IMR-90 (cell line): ENCODE measurements around the gene TERF2IP. TPM values are rescaled to one million over a fixed set of nuclear protein-coding genes. Genes with fewer than 3 reads are reported as not detected.

Experiments used
- ATAC-seq: fragments of 200-7000 bp; cut with Tn5 transposase; 2 replicates; pipeline ENCODE4 v1.9.1; 2020; ENCODE audit warnings: low read depth, mild to moderate bottlenecking, moderate library complexity
- BruUV-seq: library from RNA; stranded (reverse); fragments of 400-500 nt; replicated peaks from 2 replicates; lab custom pipeline; 2021; lab: Mats Ljungman, UMichigan
- CTCF ChIA-PET: fragments of 300-600 bp; formaldehyde crosslinking; extraction: SDS; loops from one replicate; lab custom pipeline; 2021; ENCODE audit warnings: antibody characterized with exemption; lab: Yijun Ruan, JAX
- POLR2A ChIA-PET: fragments of 300-600 bp; sonication (Branson Sonifier 250); formaldehyde crosslinking; loops from one replicate; lab custom pipeline; 2022; ENCODE audit warnings: antibody characterized with exemption; ENCODE audit not compliant: unreplicated experiment; lab: Charles Lee
- DNase-seq: peaks from one replicate; pipeline ENCODE4 v3.0.0; 2013
- H2AFZ ChIP-seq: replicated peaks from 2 replicates; pipeline ENCODE3; 2013; ENCODE audit warnings: low read length, mild to moderate bottlenecking; ENCODE audit not compliant: poor library complexity
- H2AK5ac ChIP-seq: 2 replicates; pipeline ENCODE4 v1.6.1; 2013; ENCODE audit warnings: low read depth, low read length, inconsistent platforms
- H2AK9ac ChIP-seq: replicated peaks from 2 replicates; pipeline ENCODE3; 2013; ENCODE audit warnings: mild to moderate bottlenecking, low read depth, low read length, moderate library complexity; ENCODE audit not compliant: poor library complexity
- H2BK120ac ChIP-seq: 2 replicates; pipeline ENCODE4 v1.6.1; 2013; ENCODE audit warnings: low read depth, low read length, inconsistent platforms
- H2BK15ac ChIP-seq: 3 replicates; pipeline ENCODE4 v1.6.1; 2013; ENCODE audit warnings: low read depth, low read length, inconsistent platforms
- H2BK20ac ChIP-seq: 2 replicates; pipeline ENCODE4 v1.6.1; 2013; ENCODE audit warnings: low read depth, mild to moderate bottlenecking, inconsistent platforms, low read length, moderate library complexity
- H2BK5ac ChIP-seq: 2 replicates; pipeline ENCODE4 v1.6.1; 2013; ENCODE audit warnings: mild to moderate bottlenecking, low read depth, low read length, inconsistent platforms; ENCODE audit not compliant: poor library complexity, severe bottlenecking
- H3K14ac ChIP-seq: replicated peaks from 2 replicates; pipeline ENCODE4 v1.6.1; 2013; ENCODE audit warnings: low read depth, low read length, inconsistent platforms
- H3K18ac ChIP-seq: 2 replicates; pipeline ENCODE4 v1.6.1; 2013; ENCODE audit warnings: low read depth, low read length, control low read depth
- H3K23ac ChIP-seq: 2 replicates; pipeline ENCODE4 v1.6.1; 2013; ENCODE audit warnings: low read depth, low read length, inconsistent platforms
- H3K27ac ChIP-seq: 2 replicates; pipeline ENCODE4 v1.5.1; 2013; ENCODE audit warnings: mild to moderate bottlenecking, control low read depth, low read length; ENCODE audit not compliant: insufficient read depth
- H3K27me3 ChIP-seq: 2 replicates; pipeline ENCODE4 v1.6.1; 2013; ENCODE audit warnings: low read length; ENCODE audit not compliant: control insufficient read depth, insufficient read depth
- H3K36me3 ChIP-seq: 2 replicates; pipeline ENCODE4 v1.6.1; 2013; ENCODE audit warnings: low read length, mixed read lengths; ENCODE audit not compliant: control insufficient read depth, insufficient read depth
- H3K4ac ChIP-seq: 2 replicates; pipeline ENCODE4 v1.6.1; 2013; ENCODE audit warnings: low read depth, low read length, inconsistent platforms
- H3K4me1 ChIP-seq: 2 replicates; pipeline ENCODE4 v1.6.1; 2013; ENCODE audit warnings: low read length, mixed read lengths; ENCODE audit not compliant: control insufficient read depth, insufficient read depth
- H3K4me2 ChIP-seq: 2 replicates; pipeline ENCODE4 v1.6.1; 2013; ENCODE audit warnings: low read depth, mild to moderate bottlenecking, control low read depth, low read length, moderate library complexity
- H3K4me3 ChIP-seq: 2 replicates; pipeline ENCODE4 v1.5.1; 2013; ENCODE audit warnings: low read depth, mild to moderate bottlenecking, control low read depth, low read length, moderate library complexity; ENCODE audit not compliant: insufficient read depth
- H3K56ac ChIP-seq: 2 replicates; pipeline ENCODE4 v1.6.1; 2013; ENCODE audit warnings: low read length, inconsistent platforms; ENCODE audit not compliant: insufficient read depth; ENCODE audit errors: extremely low read depth
- H3K79me1 ChIP-seq, 2 experiments: 2 replicates each; pipeline ENCODE4 v1.6.1; 2013; ENCODE audit warnings: low read length in 2 of 2, inconsistent platforms in 1 of 2, low read depth in 1 of 2
- H3K9ac ChIP-seq: 2 replicates; pipeline ENCODE4 v1.6.1; 2013; ENCODE audit warnings: low read depth, low read length, control low read depth
- H3K9me1 ChIP-seq: 2 replicates; pipeline ENCODE4 v1.6.1; 2013; ENCODE audit warnings: low read length, inconsistent platforms; ENCODE audit not compliant: insufficient read depth
- H3K9me3 ChIP-seq: 2 replicates; pipeline ENCODE4 v1.6.1; 2013; ENCODE audit warnings: low read length; ENCODE audit not compliant: control insufficient read depth, insufficient read depth
- H4K20me1 ChIP-seq: 2 replicates; pipeline ENCODE4 v1.6.1; 2013; ENCODE audit warnings: low read length, inconsistent platforms; ENCODE audit not compliant: insufficient read depth
- H4K5ac ChIP-seq: 2 replicates; pipeline ENCODE4 v1.6.1; 2013; ENCODE audit warnings: mild to moderate bottlenecking, low read depth, low read length, control low read depth
- H4K8ac ChIP-seq, 2 experiments: 2 replicates each; pipeline ENCODE4 v1.6.1; 2013; ENCODE audit warnings: low read depth in 2 of 2, low read length in 2 of 2, control low read depth in 1 of 2, inconsistent platforms in 1 of 2
- H4K91ac ChIP-seq: 2 replicates; pipeline ENCODE4 v1.6.1; 2013; ENCODE audit warnings: low read depth, low read length, inconsistent platforms; ENCODE audit not compliant: insufficient read depth
- MAFK ChIP-seq: IDR thresholded peaks from 2 replicates; pipeline ENCODE4 v1.6.1; 2012; ENCODE audit warnings: low read depth, low read length, improper control_type of control experiment
- NFE2L2 ChIP-seq: fragments of 150-350 bp; IDR thresholded peaks from 2 replicates; pipeline ENCODE4 v1.6.1; 2016; ENCODE audit warnings: low read depth, mild to moderate bottlenecking, low read length
- RAD21 ChIP-seq: IDR thresholded peaks from 2 replicates; pipeline ENCODE4 v1.6.1; 2012; ENCODE audit warnings: low read length, improper control_type of control experiment
- RCOR1 ChIP-seq: IDR thresholded peaks from 2 replicates; pipeline ENCODE4 v1.6.1; 2012; ENCODE audit warnings: mild to moderate bottlenecking, low read length, improper control_type of control experiment; ENCODE audit not compliant: insufficient replicate concordance
- SMC3 ChIP-seq: fragments of 150-350 bp; IDR thresholded peaks from 2 replicates; pipeline ENCODE4 v1.6.1; 2016; ENCODE audit warnings: low read depth, mild to moderate bottlenecking, antibody characterized with exemption, low read length, moderate library complexity
- WGBS, 2 experiments: methylation state at CpG; one replicate each; pipeline versions ENCODE4 v1.1.5 to v1.1.7; 2013; ENCODE audit warnings: missing lambda C conversion rate in 2 of 2; ENCODE audit not compliant: insufficient read length in 1 of 2; ENCODE audit errors: extremely low coverage in 2 of 2; 5-methylcytosine and 5-hydroxymethylcytosine counted together
- dilution Hi-C: fragments of 300-500 bp; cut with HindIII; formaldehyde crosslinking; loops from one replicate; pipeline ENCODE4 v1.14.3; 2018; ENCODE audit warnings: low sequenced_read_pairs; ENCODE audit not compliant: unreplicated experiment
- in situ Hi-C: fragments of 300-500 bp; cut with MboI; formaldehyde crosslinking; loops from 3 replicates; pipeline ENCODE4 v1.14.3; 2019; ENCODE audit warnings: low sequenced_read_pairs, inconsistent platforms, mixed read lengths
- intact Hi-C: fragments of 100-400 bp; cut with micrococcal nuclease; formaldehyde crosslinking; loops from 2 replicates; pipeline ENCODE4 v1.10.0; 2022
- polyA plus RNA-seq, 3 experiments: library from polyadenylated mRNA; depleted of rRNA; stranded (reverse); fragments of >200 nt; gene quantifications; 2 replicates each; pipeline ENCODE4 v1.2.3, GENCODE V29; 2012; ENCODE audit warnings: low replicate concordance in 1 of 3
- total RNA-seq: library from RNA; depleted of rRNA; stranded (reverse); fragments of >200 nt; gene quantifications from 2 replicates; pipeline ENCODE4 v1.2.3, GENCODE V29; 2012
- TF ChIP-seq, protein P1 (sequence below): conservative IDR thresholded peaks from 2 replicates; pipeline ENCODE4 v1.5.1; 2012; ENCODE audit warnings: mild to moderate bottlenecking, low read depth, low read length, improper control_type of control experiment
- TF ChIP-seq, protein P2 (sequence below): fragments of 150-350 bp; IDR thresholded peaks from 2 replicates; pipeline ENCODE4 v1.6.1; 2016; ENCODE audit warnings: low read depth, mild to moderate bottlenecking, low read length, moderate library complexity, borderline replicate concordance

TERF2IP gene
- total and polyA plus RNA-seq, 2 of the 4 experiments (the other 2 are of a cell fraction) = 15.4 to 32.5 TPM

DNA sequence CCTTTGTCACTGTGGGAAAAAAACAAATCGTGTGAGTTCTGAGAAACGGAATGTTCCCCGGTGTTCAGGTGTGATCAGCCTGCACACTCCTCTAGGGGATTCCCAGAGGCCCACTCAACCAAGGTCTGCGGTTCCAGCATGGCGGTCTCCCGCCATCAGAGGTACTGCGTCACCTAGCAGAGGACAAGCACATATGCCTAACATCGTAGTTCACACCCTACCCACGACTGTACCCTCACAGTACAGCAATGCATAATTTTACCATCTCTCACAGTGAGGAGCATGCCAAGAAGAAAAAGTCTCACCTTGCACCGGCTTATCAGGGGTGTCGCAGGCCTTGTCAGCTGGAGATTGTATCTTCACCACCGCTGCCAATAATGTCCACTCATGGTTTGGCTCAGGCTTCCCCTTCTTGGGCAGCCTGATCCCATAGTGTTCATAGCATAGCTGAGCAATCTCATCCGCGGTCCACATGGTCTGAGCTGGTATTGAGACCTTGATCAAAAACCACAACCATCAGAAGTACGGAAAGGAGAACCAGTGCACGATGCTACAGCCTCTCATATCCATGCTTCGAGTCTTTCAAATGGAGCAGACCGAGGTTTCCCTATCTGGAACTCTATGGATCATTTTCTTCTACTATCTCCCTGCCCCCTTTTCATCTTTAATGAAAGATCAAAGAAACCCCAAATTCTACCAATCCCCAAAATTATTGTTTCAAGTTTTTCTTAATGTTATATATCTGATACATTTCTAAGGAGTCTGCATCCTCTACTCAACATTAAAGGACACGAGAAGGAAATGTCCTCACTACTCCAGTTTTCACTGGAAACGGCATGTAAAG, 27.0 kb upstream of the TERF2IP start:
- 100% methylated on average over 3 of the region's 20 CpGs; no CpG with 5 or more reads in 1 of the 2 experiments for WGBS, 2 experiments
- intact Hi-C loops (loop anchor here (10.0 kb wide), 2 partner anchors 156 to 426 kb away; partner anchors contain the start of gene TMEM170A), dilution Hi-C loops (no loop called here), in situ Hi-C loops (no loop called here)
- no peak overlapping the region for H3K56ac ChIP-seq
- no peaks in the 10 kb centered on the region for H3K27me3 ChIP-seq
- H3K79me1 ChIP-seq = peaks cover 19 to 23% of the 10 kb centered on the region in 2 experiments
- H2AFZ ChIP-seq = peak overlapping the region; percentile 10
- peaks cover 5% of the 10 kb centered on the region for H3K4me1 ChIP-seq
- no peak overlapping the region for H2BK15ac ChIP-seq
- TF ChIP-seq, protein P1, sequence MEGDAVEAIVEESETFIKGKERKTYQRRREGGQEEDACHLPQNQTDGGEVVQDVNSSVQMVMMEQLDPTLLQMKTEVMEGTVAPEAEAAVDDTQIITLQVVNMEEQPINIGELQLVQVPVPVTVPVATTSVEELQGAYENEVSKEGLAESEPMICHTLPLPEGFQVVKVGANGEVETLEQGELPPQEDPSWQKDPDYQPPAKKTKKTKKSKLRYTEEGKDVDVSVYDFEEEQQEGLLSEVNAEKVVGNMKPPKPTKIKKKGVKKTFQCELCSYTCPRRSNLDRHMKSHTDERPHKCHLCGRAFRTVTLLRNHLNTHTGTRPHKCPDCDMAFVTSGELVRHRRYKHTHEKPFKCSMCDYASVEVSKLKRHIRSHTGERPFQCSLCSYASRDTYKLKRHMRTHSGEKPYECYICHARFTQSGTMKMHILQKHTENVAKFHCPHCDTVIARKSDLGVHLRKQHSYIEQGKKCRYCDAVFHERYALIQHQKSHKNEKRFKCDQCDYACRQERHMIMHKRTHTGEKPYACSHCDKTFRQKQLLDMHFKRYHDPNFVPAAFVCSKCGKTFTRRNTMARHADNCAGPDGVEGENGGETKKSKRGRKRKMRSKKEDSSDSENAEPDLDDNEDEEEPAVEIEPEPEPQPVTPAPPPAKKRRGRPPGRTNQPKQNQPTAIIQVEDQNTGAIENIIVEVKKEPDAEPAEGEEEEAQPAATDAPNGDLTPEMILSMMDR = no peak
- TF ChIP-seq MAFK (no peak), RCOR1 (no peak), RAD21 (no peak), NFE2L2 (no peak), SMC3 (no peak)
- TF ChIP-seq, protein P2, sequence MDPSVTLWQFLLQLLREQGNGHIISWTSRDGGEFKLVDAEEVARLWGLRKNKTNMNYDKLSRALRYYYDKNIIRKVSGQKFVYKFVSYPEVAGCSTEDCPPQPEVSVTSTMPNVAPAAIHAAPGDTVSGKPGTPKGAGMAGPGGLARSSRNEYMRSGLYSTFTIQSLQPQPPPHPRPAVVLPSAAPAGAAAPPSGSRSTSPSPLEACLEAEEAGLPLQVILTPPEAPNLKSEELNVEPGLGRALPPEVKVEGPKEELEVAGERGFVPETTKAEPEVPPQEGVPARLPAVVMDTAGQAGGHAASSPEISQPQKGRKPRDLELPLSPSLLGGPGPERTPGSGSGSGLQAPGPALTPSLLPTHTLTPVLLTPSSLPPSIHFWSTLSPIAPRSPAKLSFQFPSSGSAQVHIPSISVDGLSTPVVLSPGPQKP = no peak
- H2BK5ac ChIP-seq = no peak overlapping the region
- H2AK5ac ChIP-seq = no peak overlapping the region
- no TSS peak for BruUV-seq
- H4K8ac ChIP-seq = no peak overlapping the region
- no peak overlapping the region for H3K18ac ChIP-seq
- H2BK20ac ChIP-seq = no peak overlapping the region
- no peaks in the 10 kb centered on the region for H3K9me3 ChIP-seq
- H3K9ac ChIP-seq = no peak overlapping the region; the same call in 1 of the 2 replicates
- H3K23ac ChIP-seq = no peak overlapping the region
- peaks cover 24% of the 10 kb centered on the region for H3K36me3 ChIP-seq
- ChIA-PET POLR2A (no interaction called here), CTCF (interaction anchor here (1.5 kb wide), 1 partner anchor 10 kb away, joined by 3 read pairs; no protein-coding TSS in a partner anchor)
- H4K91ac ChIP-seq = no peak overlapping the region
- no peaks in the 10 kb centered on the region for H4K20me1 ChIP-seq
- ATAC-seq (no peak), DNase-seq (no peak)
- no peak overlapping the region for H2AK9ac ChIP-seq
- H3K4ac ChIP-seq = no peak overlapping the region
- H3K4me3 ChIP-seq = no peak overlapping the region
- no peak overlapping the region for H3K14ac ChIP-seq
- H3K27ac ChIP-seq = no peak overlapping the region
- H2BK120ac ChIP-seq = no peak overlapping the region
- no peaks in the 10 kb centered on the region; the same call in 1 of the 2 replicates for H3K9me1 ChIP-seq
- H4K5ac ChIP-seq = no peak overlapping the region
- no peak overlapping the region for H3K4me2 ChIP-seq
